Fibroblast of skin of right quadriceps (primary cell): ENCODE results near the gene UBAP2L.
"Not testable (repeated sequence)": the region's sequence is repeated elsewhere in the genome, so short reads cannot be mapped to it uniquely, and the experiment has no call there.

Experiments
- DNase-seq: peaks from one replicate; pipeline ENCODE4 v3.0.0-alpha.2; 2013

Gene UBAP2L

GRCh38 chr1:154312229-154313065 is 91.7 kb downstream of the UBAP2L start:
- DNase-seq: not testable (repeated sequence)

- no peak for DNase-seq
Measured at GRCh38 chr1:154313066-154313356, 92.3 kb downstream of the UBAP2L start.

GRCh38 chr1:154314226-154314625 is 93.5 kb downstream of the UBAP2L start:
- DNase-seq: not testable (repeated sequence)

GRCh38 chr1:154316704-154317103 is 95.9 kb downstream of the UBAP2L start:
- no peak for DNase-seq

- no peak for DNase-seq
Measured at GRCh38 chr1:154318386-154318785, 97.6 kb downstream of the UBAP2L start.
